KMS-11 (cell line): ENCODE measurements around the gene S1PR4.
"Not testable (repeated sequence)": the region's sequence is repeated elsewhere in the genome, so short reads cannot be mapped to it uniquely, and the experiment has no call there.

Experiments
- H2AFZ ChIP-seq: fragments of 200-600 bp; sonication (generic); 2 replicates; pipeline ENCODE4 v1.6.1; 2016; ENCODE audit warnings: antibody characterized with exemption, mixed run types, low read depth
- H3K27ac ChIP-seq: fragments of 200-600 bp; sonication (generic); 2 replicates; pipeline ENCODE4 v1.6.1; 2016; ENCODE audit warnings: mild to moderate bottlenecking, mixed run types
- H3K27me3 ChIP-seq: fragments of 200-600 bp; sonication (generic); 2 replicates; pipeline ENCODE4 v1.6.1; 2017; ENCODE audit warnings: mild to moderate bottlenecking, low read depth, mixed run types, moderate library complexity; ENCODE audit not compliant: insufficient read depth
- H3K36me3 ChIP-seq: fragments of 200-600 bp; sonication (generic); 2 replicates; pipeline ENCODE4 v1.6.1; 2017; ENCODE audit warnings: mild to moderate bottlenecking, mixed run types; ENCODE audit not compliant: insufficient read depth
- H3K4me1 ChIP-seq: fragments of 200-600 bp; sonication (generic); 2 replicates; pipeline ENCODE4 v1.6.1; 2016; ENCODE audit warnings: mild to moderate bottlenecking, low read depth, mixed run types; ENCODE audit not compliant: poor library complexity, severe bottlenecking
- H3K4me2 ChIP-seq: fragments of 200-600 bp; sonication (generic); 2 replicates; pipeline ENCODE4 v1.7.0; 2016; ENCODE audit warnings: mild to moderate bottlenecking, mixed run types
- H3K4me3 ChIP-seq: fragments of 200-600 bp; sonication (generic); IDR thresholded peaks from 2 replicates; pipeline ENCODE4 v1.6.1; 2017; ENCODE audit warnings: low read depth, low read length, mixed read lengths; ENCODE audit not compliant: insufficient read depth
- H3K79me2 ChIP-seq: fragments of 200-600 bp; sonication (generic); 2 replicates; pipeline ENCODE4 v1.6.1; 2016; ENCODE audit warnings: low read depth, mixed run types; ENCODE audit not compliant: insufficient read depth
- H3K9ac ChIP-seq: fragments of 200-600 bp; sonication (generic); 2 replicates; pipeline ENCODE4 v1.6.1; 2016; ENCODE audit warnings: mild to moderate bottlenecking, mixed run types
- H4K20me1 ChIP-seq: fragments of 200-600 bp; sonication (generic); 2 replicates; pipeline ENCODE4 v1.6.1; 2016; ENCODE audit warnings: mild to moderate bottlenecking, mixed run types; ENCODE audit not compliant: insufficient read depth
- TF ChIP-seq, protein P1 (sequence below): fragments of 200-600 bp; sonication (generic); conservative IDR thresholded peaks from 2 replicates; pipeline ENCODE4 v1.6.1; 2017; ENCODE audit warnings: low read depth, mild to moderate bottlenecking, antibody characterized with exemption, low read length, moderate library complexity, mixed read lengths

Gene S1PR4

DNA sequence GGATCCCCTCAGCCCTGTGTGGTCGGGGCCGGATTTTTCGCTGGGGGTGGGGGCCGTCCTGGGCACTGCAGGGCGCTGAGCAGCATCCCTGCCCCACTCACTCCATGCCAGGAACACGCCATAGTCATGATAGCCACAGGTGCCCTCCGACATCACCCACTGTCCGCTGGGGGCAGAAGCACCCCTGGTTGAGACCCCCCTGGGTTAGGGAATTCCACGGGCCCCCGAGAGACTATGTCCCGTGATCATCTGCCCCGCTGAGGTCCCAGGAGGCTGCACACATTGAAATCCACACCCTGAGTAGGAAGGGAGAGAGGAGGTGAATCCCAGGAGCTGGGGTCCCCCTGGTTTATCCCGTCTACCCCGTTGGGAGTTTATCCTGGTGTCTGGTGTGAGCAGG lies 23.3 kb downstream of the S1PR4 start:
- Histone ChIP-seq H3K27ac (no peak overlapping the region), H2AFZ (no peak overlapping the region), H3K27me3 (no peaks in the 10 kb centered on the region), H3K79me2 (no peaks in the 10 kb centered on the region), H3K9ac (no peak overlapping the region), H3K4me1 (no peaks in the 10 kb centered on the region), H3K36me3 (no peaks in the 10 kb centered on the region), H3K4me3 (no peak overlapping the region), H4K20me1 (no peaks in the 10 kb centered on the region), H3K4me2 (no peak overlapping the region)
- TF ChIP-seq, protein P1, sequence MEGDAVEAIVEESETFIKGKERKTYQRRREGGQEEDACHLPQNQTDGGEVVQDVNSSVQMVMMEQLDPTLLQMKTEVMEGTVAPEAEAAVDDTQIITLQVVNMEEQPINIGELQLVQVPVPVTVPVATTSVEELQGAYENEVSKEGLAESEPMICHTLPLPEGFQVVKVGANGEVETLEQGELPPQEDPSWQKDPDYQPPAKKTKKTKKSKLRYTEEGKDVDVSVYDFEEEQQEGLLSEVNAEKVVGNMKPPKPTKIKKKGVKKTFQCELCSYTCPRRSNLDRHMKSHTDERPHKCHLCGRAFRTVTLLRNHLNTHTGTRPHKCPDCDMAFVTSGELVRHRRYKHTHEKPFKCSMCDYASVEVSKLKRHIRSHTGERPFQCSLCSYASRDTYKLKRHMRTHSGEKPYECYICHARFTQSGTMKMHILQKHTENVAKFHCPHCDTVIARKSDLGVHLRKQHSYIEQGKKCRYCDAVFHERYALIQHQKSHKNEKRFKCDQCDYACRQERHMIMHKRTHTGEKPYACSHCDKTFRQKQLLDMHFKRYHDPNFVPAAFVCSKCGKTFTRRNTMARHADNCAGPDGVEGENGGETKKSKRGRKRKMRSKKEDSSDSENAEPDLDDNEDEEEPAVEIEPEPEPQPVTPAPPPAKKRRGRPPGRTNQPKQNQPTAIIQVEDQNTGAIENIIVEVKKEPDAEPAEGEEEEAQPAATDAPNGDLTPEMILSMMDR: no peak

DNA sequence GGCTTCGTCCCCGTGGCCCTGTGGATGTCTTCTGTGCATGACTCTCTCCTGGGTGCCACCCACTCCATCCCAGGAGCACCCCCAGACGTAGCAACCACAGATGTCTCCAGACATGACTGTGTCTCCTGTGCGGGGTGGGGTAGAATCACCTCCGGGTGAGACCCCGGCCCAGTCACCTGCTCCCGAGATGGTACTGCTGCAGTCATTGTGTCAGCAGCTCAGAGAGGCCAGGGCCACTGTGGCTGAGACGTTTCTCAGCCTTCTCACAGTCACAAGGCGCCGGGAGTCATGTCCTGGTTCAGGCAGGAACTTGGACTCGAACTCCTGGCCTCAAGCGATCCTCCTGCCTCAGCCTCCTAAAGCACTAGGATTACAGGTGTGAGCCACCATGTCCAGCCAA lies 23.8 kb downstream of the S1PR4 start:
- H3K27me3 ChIP-seq: no peaks in the 10 kb centered on the region
- H3K27ac ChIP-seq: no peak overlapping the region
- TF ChIP-seq, protein P1: no peak
- no peaks in the 10 kb centered on the region for H3K4me1 ChIP-seq
- H3K36me3 ChIP-seq: no peaks in the 10 kb centered on the region
- H2AFZ ChIP-seq: no peak overlapping the region
- H3K4me2 ChIP-seq: no peak overlapping the region
- H3K79me2 ChIP-seq: no peaks in the 10 kb centered on the region
- no peaks in the 10 kb centered on the region for H4K20me1 ChIP-seq
- H3K4me3 ChIP-seq: no peak overlapping the region
- H3K9ac ChIP-seq: no peak overlapping the region

DNA sequence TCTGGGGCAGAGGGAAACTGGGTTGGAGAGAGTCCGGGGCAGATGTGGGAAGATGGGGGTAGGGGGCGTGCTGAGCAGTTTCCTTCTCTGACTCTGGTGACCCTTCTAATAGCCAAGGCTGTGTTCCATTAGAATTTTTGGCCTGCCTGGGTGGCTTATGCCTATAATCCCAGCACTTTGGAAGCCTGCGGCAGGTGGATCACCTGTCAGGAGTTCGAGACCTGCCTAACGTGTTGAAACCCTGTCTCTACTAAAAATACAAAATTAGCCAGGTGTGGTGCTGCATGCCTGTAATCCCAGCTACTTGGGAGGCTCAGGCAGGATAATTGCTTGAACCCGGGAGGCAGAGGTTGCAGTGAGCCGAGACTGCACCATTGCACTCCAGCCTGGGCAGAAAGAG lies 24.3 kb downstream of the S1PR4 start:
- H4K20me1 ChIP-seq, H2AFZ ChIP-seq, H3K9ac ChIP-seq, H3K36me3 ChIP-seq, H3K79me2 ChIP-seq, H3K27ac ChIP-seq, H3K4me2 ChIP-seq, H3K27me3 ChIP-seq, H3K4me1 ChIP-seq, H3K4me3 ChIP-seq: not testable (repeated sequence)

DNA sequence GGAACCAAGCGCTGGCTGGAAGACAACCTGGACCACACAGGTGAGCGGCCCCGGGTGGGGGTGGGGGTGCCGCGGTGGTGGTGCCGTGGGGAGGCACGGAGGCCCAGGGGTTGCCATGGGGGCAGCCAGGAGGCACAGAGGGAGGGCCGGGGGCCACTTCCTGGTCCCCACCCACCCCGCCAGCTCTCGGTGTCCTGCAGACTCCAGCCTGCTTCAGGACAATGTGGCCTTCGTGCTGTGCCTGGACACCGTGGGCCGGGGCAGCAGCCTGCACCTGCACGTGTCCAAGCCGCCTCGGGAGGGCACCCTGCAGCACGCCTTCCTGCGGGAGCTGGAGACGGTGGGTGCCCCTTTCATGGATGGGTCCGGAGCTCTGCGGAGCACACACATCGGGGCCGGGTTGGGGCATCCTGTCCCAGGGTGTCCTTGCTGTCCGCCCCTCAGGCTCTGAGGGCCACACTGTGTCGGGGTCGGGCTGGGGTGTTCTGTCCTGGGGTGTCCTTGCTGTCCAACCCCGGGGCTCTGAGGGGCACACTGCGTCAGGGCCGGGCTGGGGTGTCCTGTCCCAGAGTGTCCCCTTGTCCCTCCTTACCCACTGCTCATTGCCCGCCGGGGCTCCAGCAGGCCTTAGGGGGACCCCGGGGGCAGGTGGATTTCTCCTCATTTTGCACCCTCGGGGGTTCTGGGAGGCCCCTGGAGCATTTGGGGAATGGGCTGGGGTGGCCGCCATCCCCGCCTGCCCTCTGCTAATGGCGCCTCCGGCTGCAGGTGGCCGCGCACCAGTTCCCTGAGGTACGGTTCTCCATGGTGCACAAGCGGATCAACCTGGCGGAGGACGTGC lies 25.5 kb downstream of the S1PR4 start:
- no peaks in the 10 kb centered on the region for H3K4me1 ChIP-seq
- H3K36me3 ChIP-seq: no peaks in the 10 kb centered on the region
- H3K4me2 ChIP-seq: no peak overlapping the region
- no peaks in the 10 kb centered on the region for H3K79me2 ChIP-seq
- H2AFZ ChIP-seq: no peak overlapping the region
- no peak overlapping the region for H3K9ac ChIP-seq
- no peak overlapping the region for H3K4me3 ChIP-seq
- no peaks in the 10 kb centered on the region for H3K27me3 ChIP-seq
- TF ChIP-seq, protein P1: no peak
- no peaks in the 10 kb centered on the region for H4K20me1 ChIP-seq
- no peak overlapping the region for H3K27ac ChIP-seq

DNA sequence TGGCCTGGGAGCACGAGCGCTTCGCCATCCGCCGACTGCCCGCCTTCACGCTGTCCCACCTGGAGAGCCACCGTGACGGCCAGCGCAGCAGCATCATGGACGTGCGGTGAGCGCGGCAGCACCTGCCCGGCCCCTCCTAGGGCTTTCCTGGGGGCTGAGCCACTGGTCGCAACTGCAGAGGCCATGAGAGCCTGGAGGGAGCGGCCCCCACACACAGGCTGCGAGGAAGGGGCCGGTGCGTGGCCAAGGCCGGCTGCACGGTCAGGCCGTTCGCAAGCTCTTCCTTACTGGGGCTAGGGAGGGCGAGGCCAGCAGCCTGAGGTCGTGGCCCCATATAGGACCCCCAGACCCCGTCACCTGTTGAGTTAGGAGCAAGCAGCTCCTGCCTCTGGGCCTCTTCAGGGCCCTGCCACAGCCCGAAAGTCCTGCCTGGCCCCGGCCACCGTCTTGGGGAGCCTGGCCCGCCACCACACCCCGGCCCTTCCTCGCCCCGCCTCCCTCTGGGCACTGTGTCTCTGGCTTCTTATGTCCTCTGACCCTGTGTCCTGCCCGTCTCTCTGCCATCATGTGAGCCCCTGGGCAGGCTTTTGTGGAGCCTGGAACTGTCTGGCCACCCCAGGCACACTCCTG lies 26.2 kb downstream of the S1PR4 start:
- Histone ChIP-seq H2AFZ (no peak overlapping the region), H3K9ac (no peak overlapping the region), H3K36me3 (no peaks in the 10 kb centered on the region), H3K27ac (no peak overlapping the region), H3K79me2 (no peaks in the 10 kb centered on the region), H3K4me2 (no peak overlapping the region), H4K20me1 (no peaks in the 10 kb centered on the region), H3K27me3 (no peaks in the 10 kb centered on the region), H3K4me1 (no peaks in the 10 kb centered on the region), H3K4me3 (no peak overlapping the region)
- TF ChIP-seq, protein P1: no peak
